Uterus (tissue), 2 donors: Measurements from ENCODE around the gene NDUFS2.
A peak's percentile ranks its signal among the peaks of the same experiment; 100 is the strongest.

Source experiments
- POLR2A ChIP-seq, 2 donors: fragments of 450-650 bp; IDR thresholded peaks; one replicate each; pipeline ENCODE4 v1.6.1; 2016; ENCODE audit warnings: antibody characterized with exemption in 2 of 2, mild to moderate bottlenecking in 1 of 2, moderate library complexity in 1 of 2
- TF ChIP-seq, protein P1 (sequence below), 4 experiments: fragments of 200-600 bp in 2 of 4; fragments of 450-650 bp in 2 of 4; sonication (generic) in 2 of 4; IDR thresholded peaks; one replicate each; pipeline ENCODE4 v1.5.1; 2016 to 2019; ENCODE audit warnings: antibody characterized with exemption in 4 of 4, mild to moderate bottlenecking in 2 of 4, moderate library complexity in 1 of 4

DNA sequence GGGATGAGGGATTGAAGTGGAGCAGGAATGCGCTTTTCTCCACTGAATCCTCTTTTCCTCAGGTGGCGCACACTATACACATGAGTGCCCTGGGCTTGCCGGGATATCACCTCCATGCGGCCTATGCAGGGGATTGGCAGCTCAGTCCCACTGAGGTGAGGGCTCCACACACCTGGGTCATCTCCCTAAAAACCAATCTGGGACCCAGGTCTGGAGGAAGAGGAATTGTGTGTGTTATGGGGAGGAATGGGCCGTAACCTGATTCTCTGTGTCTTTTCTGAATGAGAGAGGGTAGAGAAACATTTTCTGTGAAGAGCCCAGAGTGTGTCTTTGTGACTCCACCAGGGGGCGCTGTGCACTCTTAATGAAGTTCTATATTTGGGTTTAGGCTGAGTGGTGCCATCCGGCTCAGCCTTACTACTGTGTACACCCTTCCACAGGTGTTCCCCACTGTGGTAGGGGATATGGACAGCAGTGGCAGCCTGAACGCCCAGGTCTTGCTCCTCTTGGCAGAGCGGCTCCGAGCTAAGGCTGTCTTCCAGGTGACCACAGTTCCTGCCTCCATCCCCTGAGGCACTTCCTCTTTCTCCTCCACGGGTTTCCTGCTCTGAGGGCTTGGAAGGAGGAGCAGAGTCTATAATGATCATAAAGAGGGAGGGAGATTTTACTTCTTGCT is 25.2 kb downstream of the NDUFS2 start:
- TF ChIP-seq, protein P1, sequence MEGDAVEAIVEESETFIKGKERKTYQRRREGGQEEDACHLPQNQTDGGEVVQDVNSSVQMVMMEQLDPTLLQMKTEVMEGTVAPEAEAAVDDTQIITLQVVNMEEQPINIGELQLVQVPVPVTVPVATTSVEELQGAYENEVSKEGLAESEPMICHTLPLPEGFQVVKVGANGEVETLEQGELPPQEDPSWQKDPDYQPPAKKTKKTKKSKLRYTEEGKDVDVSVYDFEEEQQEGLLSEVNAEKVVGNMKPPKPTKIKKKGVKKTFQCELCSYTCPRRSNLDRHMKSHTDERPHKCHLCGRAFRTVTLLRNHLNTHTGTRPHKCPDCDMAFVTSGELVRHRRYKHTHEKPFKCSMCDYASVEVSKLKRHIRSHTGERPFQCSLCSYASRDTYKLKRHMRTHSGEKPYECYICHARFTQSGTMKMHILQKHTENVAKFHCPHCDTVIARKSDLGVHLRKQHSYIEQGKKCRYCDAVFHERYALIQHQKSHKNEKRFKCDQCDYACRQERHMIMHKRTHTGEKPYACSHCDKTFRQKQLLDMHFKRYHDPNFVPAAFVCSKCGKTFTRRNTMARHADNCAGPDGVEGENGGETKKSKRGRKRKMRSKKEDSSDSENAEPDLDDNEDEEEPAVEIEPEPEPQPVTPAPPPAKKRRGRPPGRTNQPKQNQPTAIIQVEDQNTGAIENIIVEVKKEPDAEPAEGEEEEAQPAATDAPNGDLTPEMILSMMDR (IDR thresholded peaks at IDR 0.05): peak; percentile 71 to 81 (median 76)
- TF ChIP-seq POLR2A (IDR thresholded peaks at IDR 0.05): no peak
